ENCODE measurements around the gene CTDSP2.

- TF ChIP-seq CEBPB (IDR thresholded peaks at IDR 0.05) (no peak), RAD21 (IDR thresholded peaks at IDR 0.05; ENCODE audit: low read depth) (no peak), REST (IDR thresholded peaks at IDR 0.05; ENCODE audit: low read depth) (no peak), EP300 (IDR thresholded peaks at IDR 0.05; ENCODE audit: borderline replicate concordance) (no peak)
Measured at GRCh38 chr12:57776247-57776587, 70.3 kb downstream of the CTDSP2 start.

Measured in Ishikawa (cell line).